Heart left ventricle (tissue), 16 donors: ENCODE measurements around the gene ABR. TPM values are rescaled to one million over a fixed set of nuclear protein-coding genes. Genes with fewer than 3 reads are reported as not detected.

Experiments
- ATAC-seq, 4 donors: fragments of 200-7000 bp; cut with Tn5 transposase; one replicate each; pipeline ENCODE4 v1.9.1; 2020 to 2022; ENCODE audit warnings: moderate library complexity in 4 of 4, mild to moderate bottlenecking in 3 of 4, moderate number of reproducible peaks in 1 of 4
- DNase-seq, 5 donors: peaks; one replicate each; pipeline ENCODE4 v3.0.0-alpha.2; 2020
- H3K27ac ChIP-seq, 12 donors: fragments of 200-600 bp; sonication (generic) in 4 of 12; one replicate each; pipeline versions ENCODE4 v1.5.0 to v1.8.0; 2016 to 2022; ENCODE audit warnings: mild to moderate bottlenecking in 2 of 12
- H3K27me3 ChIP-seq, 9 donors: fragments of 200-600 bp; sonication (generic) in 2 of 9; one replicate each; pipeline versions ENCODE4 v1.5.1 to v1.8.0; 2016 to 2022; ENCODE audit warnings: mild to moderate bottlenecking in 3 of 9
- H3K36me3 ChIP-seq, 9 donors: fragments of 200-600 bp; sonication (generic) in 2 of 9; one replicate each; pipeline versions ENCODE4 v1.5.0 to v1.8.0; 2018 to 2022; ENCODE audit warnings: mild to moderate bottlenecking in 2 of 9
- H3K4me1 ChIP-seq, 12 donors: fragments of 200-600 bp; sonication (generic) in 4 of 12; one replicate each; pipeline versions ENCODE4 v1.5.0 to v1.8.0; 2016 to 2022; ENCODE audit warnings: mild to moderate bottlenecking in 3 of 12
- H3K4me3 ChIP-seq, 12 donors: fragments of 200-600 bp; sonication (generic) in 4 of 12; one replicate each; pipeline versions ENCODE4 v1.5.0 to v1.8.0; 2017 to 2022; ENCODE audit warnings: mild to moderate bottlenecking in 9 of 12, moderate library complexity in 4 of 12
- H3K9me3 ChIP-seq, 12 donors: fragments of 200-600 bp; sonication (generic) in 4 of 12; one replicate each; pipeline versions ENCODE4 v1.5.0 to v1.8.0; 2016 to 2022; ENCODE audit warnings: mild to moderate bottlenecking in 1 of 12
- CTCF ChIP-seq, 12 donors: fragments of 200-600 bp; sonication (generic) in 4 of 12; IDR thresholded peaks; one replicate each; pipeline versions ENCODE4 v1.5.0 to v1.8.0; 2018 to 2022; ENCODE audit warnings: antibody characterized with exemption in 12 of 12, mild to moderate bottlenecking in 5 of 12
- POLR2A ChIP-seq, 2 donors: fragments of 450-650 bp; IDR thresholded peaks; one replicate each; pipeline ENCODE4 v1.6.1; 2017; ENCODE audit warnings: antibody characterized with exemption in 2 of 2, mild to moderate bottlenecking in 2 of 2, moderate library complexity in 2 of 2
- WGBS, 4 donors: extraction: QIAGEN DNeasy Blood & Tissue Kit in 2 of 4; methylation state at CpG; one replicate each; pipeline versions ENCODE4 v1.1.5 to v1.1.7; 2013 to 2018; 5-methylcytosine and 5-hydroxymethylcytosine counted together
- intact Hi-C, 10 donors: fragments of 100-400 bp; cut with DNase I; formaldehyde crosslinking; loops; one replicate each; pipeline versions ENCODE4 v1.11.1 to v1.14.2; 2022
- polyA plus RNA-seq, 2 donors: library from polyadenylated mRNA; stranded (reverse); fragments of 200-250 nt; gene quantifications; one replicate each; pipeline ENCODE4 v1.2.3, GENCODE V29; 2013
- total RNA-seq, 9 donors: library from RNA; depleted of rRNA in 2 of 9; stranded (reverse); fragments of >200 nt in 2 of 9; fragmentation: NEBNext Ultra II Directional in 3 of 9; extraction: Animal tissue kit (Norgen Biotek cat#: 25700) in 3 of 9; gene quantifications; one replicate each; pipeline versions ENCODE4 v1.1.0 to v1.2.4, GENCODE V29; 2016 to 2023
- donor health status: ischemic (EF 13 %, LVEDD 7.1; RV severe dilation, severe dysfunction).
- donor health status: healthy with polysubstance abuse.
- donor health status: DM: no; HTN: yes; CAD: no.
- donor health status: DM: no; HTN: no; CAD: no.
- donor health status: ischemic (EF 25% LVEDD 6.9; RV normal size, moderate dysfunction).
- donor health status: ischemic (EF 25% LVEDD 5.7; RV mildly dilated, moderate dysfunction).
- donor health status: healthy.
- donor health status: DM: yes; HTN: yes; CAD: no.
- donor health status: ischemic (EF 35%, LVEDD 5.7; RV mildly dilated, moderate dysfunction).
- donor health status: nonischemic (EF 11% LVEDD 7.7; RV severe dilation, severe dysfunction).
- donor health status: DM: yes; HTN: yes; CAD: no.
- donor health status: PGD.
- donor health status: ischemic (EF 29% LVEDD 5.4; RV normal size, mild dysfunction).
- donor health status: nonischemic (EF 23%, LVEDD 6.1; RV moderate dilation, normal function).

The ABR gene
- total and polyA plus RNA-seq, 11 donors = 64.5 to 171 (median 149) TPM

DNA sequence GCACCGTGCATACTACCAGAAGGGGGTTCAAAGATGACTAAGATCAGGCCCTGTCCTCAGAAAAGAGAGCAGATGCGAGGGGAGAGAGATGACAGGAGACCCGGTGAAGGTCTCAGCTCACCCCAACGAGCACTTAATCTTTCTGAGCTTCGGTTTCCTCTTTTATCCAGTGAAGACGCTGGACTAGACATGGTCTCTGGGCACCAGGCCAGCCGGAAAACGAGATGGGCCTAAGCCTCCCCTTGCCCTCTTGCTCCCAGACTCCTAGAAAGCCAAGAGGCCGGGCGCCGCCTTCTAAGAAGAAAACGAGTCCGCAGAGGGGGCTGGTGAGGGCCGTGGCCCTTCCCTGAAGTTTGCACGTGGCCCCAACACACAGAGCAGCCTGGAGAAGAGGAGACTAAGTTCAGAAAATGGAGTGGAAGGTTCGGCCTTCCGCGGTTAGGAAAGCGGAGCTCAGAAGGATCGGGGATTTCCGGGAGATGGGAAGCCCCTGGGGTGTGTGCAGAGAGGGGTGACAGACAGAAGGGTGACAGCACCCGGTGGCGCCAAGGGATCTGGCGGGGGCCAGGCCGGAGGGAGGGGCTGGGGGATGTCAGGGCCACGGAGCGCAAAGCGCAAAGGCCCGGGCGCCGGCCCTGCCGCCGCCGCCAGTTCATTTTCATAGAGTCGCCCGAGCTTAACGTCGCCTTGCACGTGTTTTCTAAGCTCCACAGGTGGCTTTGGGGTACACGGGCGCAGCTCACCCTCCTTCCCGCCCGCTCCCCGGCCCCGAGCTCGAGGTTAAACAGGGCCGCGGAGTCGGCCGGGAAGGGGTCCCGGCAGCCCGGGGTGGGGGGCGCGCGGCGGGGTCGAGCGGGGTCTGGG is 48.4 kb upstream of the ABR start:
- ATAC-seq (peak in 3 of 4 donors; percentile 5 to 15 (median 5)), DNase-seq (peak in 3 of 5 donors; percentile 29 to 71 (median 70))
- TF ChIP-seq POLR2A (IDR thresholded peaks at IDR 0.05) (no peak), CTCF (IDR thresholded peaks at IDR 0.05) (no peak)
- peaks cover 9 to 53% (median 26%) of the 10 kb centered on the region in 9 donors for H3K27me3 ChIP-seq
- peak overlapping the region; percentile 32 to 74 (median 54) for H3K4me3 ChIP-seq
- WGBS, 4 donors = 14 to 37% (median 23%) methylated on average over 30 to 58 of the region's 58 CpGs
- intact Hi-C loops = no loop called here
- H3K27ac ChIP-seq = peak overlapping the region in 3 of 12 donors; percentile 25 to 84 (median 67)
- H3K36me3 ChIP-seq = no peaks in the 10 kb centered on the region
- peaks cover 0 to 40% (median 16%) of the 10 kb centered on the region in 12 donors for H3K4me1 ChIP-seq
- no peaks in the 10 kb centered on the region for H3K9me3 ChIP-seq

DNA sequence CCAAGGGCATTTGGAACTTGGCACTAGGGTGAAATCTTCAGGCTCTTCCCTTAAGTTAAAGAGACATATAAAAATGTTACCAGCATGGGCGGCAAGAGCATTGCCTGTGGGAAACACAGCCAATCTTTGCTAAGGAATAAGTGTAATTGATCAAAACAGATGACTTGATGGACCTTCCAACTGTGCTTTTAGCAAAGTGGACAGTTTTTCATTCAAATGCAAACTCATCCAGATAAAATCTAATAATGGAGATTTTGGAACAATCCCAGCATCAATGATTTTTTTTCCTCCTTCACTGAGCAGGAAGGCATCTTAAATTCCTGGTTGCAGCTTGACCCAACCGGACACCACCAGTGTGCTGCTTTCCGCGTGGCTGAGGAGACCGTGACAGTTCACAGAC is 47.6 kb upstream of the ABR start:
- H3K4me3 ChIP-seq = peak overlapping the region in 7 of 12 donors; percentile 48 to 74 (median 64)
- no peak for ATAC-seq
- peak overlapping the region in 1 of 12 donors; percentile 84 for H3K27ac ChIP-seq
- no peak for TF ChIP-seq POLR2A (IDR thresholded peaks at IDR 0.05)
- TF ChIP-seq CTCF (IDR thresholded peaks at IDR 0.05) = no peak
- H3K4me1 ChIP-seq = peaks cover 0 to 40% (median 16%) of the 10 kb centered on the region in 12 donors
- H3K9me3 ChIP-seq = no peaks in the 10 kb centered on the region
- WGBS, 4 donors = 72 to 82% (median 78%) methylated on average over 5 of the region's 5 CpGs
- intact Hi-C loops = no loop called here
- no peak for DNase-seq
- H3K36me3 ChIP-seq = no peaks in the 10 kb centered on the region
- peaks cover 9 to 53% (median 24%) of the 10 kb centered on the region in 9 donors for H3K27me3 ChIP-seq

- TF ChIP-seq POLR2A (IDR thresholded peaks at IDR 0.05) (no peak), CTCF (IDR thresholded peaks at IDR 0.05) (no peak)
- no peaks in the 10 kb centered on the region for H3K9me3 ChIP-seq
- WGBS, 4 donors = 71 to 97% (median 77%) methylated on average over 3 of the region's 3 CpGs
- intact Hi-C loops = no loop called here
- H3K4me3 ChIP-seq = no peak overlapping the region
- no peak overlapping the region for H3K27ac ChIP-seq
- H3K27me3 ChIP-seq = peaks cover 9 to 45% (median 22%) of the 10 kb centered on the region in 9 donors
- peaks cover 0 to 33% (median 13%) of the 10 kb centered on the region in 12 donors for H3K4me1 ChIP-seq
- ATAC-seq (no peak), DNase-seq (no peak)
- H3K36me3 ChIP-seq = no peaks in the 10 kb centered on the region
These were observed 46.5 kb upstream of the ABR start for GRCh38 chr17:1226308-1226707.

GRCh38 chr17:1224330-1224729 is 44.5 kb upstream of the ABR start:
- Histone ChIP-seq H3K27me3 (peaks cover under 1 to 25% (median 9%) of the 10 kb centered on the region in 9 donors), H3K4me1 (peaks cover 0 to 18% (median 9%) of the 10 kb centered on the region in 12 donors), H3K4me3 (no peak overlapping the region), H3K27ac (no peak overlapping the region), H3K36me3 (no peaks in the 10 kb centered on the region), H3K9me3 (no peaks in the 10 kb centered on the region)
- TF ChIP-seq POLR2A (IDR thresholded peaks at IDR 0.05) = no peak
- no peak for TF ChIP-seq CTCF (IDR thresholded peaks at IDR 0.05)
- WGBS, 4 donors = 79 to 96% (median 88%) methylated on average over 7 of the region's 7 CpGs
- intact Hi-C loops = no loop called here
- ATAC-seq = no peak
- DNase-seq = no peak
